HepG2 (cell line): ENCODE measurements around the gene POLE. TPM values are rescaled to one million over a fixed set of nuclear protein-coding genes. Genes with fewer than 3 reads are reported as not detected.

Experiments
- ARID5B ChIP-seq: IDR thresholded peaks from 2 replicates; pipeline ENCODE4 v1.4.0; 2020; ENCODE audit warnings: mild to moderate bottlenecking, missing genetic modification reagents
- CTCF ChIP-seq: sonication (generic); formaldehyde crosslinking; IDR thresholded peaks from 2 replicates; pipeline ENCODE4 v1.5.0; 2020; ENCODE audit warnings: mild to moderate bottlenecking, missing genetic modification reagents, moderate library complexity
- KLF6 ChIP-seq: IDR thresholded peaks from 2 replicates; pipeline ENCODE4 v1.8.0; 2016; ENCODE audit warnings: missing biosample characterization, missing genetic modification reagents
- NCOR1 ChIP-seq: fragments of 200-600 bp; sonication (generic); IDR thresholded peaks from 2 replicates; pipeline ENCODE4 v1.7.0; 2017; ENCODE audit warnings: antibody characterized with exemption, low read length, borderline replicate concordance
- REST ChIP-seq, 2 experiments: IDR thresholded peaks; 2 replicates each; pipeline ENCODE4 v1.6.1; 2011 to 2012; ENCODE audit warnings: low read length in 2 of 2, borderline replicate concordance in 1 of 2, low read depth in 1 of 2, mild to moderate bottlenecking in 1 of 2, moderate library complexity in 1 of 2
- RXRA ChIP-seq: sonication (generic); formaldehyde crosslinking; IDR thresholded peaks from 2 replicates; pipeline ENCODE4 v1.5.1; 2020; ENCODE audit warnings: missing genetic modification reagents
- SRF ChIP-seq: IDR thresholded peaks from 2 replicates; pipeline ENCODE4 v1.6.1; 2011; ENCODE audit warnings: mild to moderate bottlenecking, low read depth, low read length, moderate library complexity
- TFE3 ChIP-seq: IDR thresholded peaks from 2 replicates; pipeline ENCODE4 v1.6.1; 2016
- ZBTB44 ChIP-seq: sonication (generic); formaldehyde crosslinking; IDR thresholded peaks from 2 replicates; pipeline ENCODE4 v1.4.0; 2020; ENCODE audit warnings: missing genetic modification reagents
- ZNF17 ChIP-seq: sonication (generic); formaldehyde crosslinking; IDR thresholded peaks from 2 replicates; pipeline ENCODE4 v1.5.0; 2020; ENCODE audit warnings: mild to moderate bottlenecking, missing genetic modification reagents
- ZNF670 ChIP-seq: sonication (generic); formaldehyde crosslinking; IDR thresholded peaks from 2 replicates; pipeline ENCODE4 v1.8.0; 2022; ENCODE audit warnings: mild to moderate bottlenecking, missing genetic modification reagents, borderline replicate concordance
- ZNF674 ChIP-seq: sonication (generic); formaldehyde crosslinking; IDR thresholded peaks from 2 replicates; pipeline ENCODE4 v1.5.0; 2020; ENCODE audit warnings: low read depth, mild to moderate bottlenecking, missing genetic modification reagents
- ZNF678 ChIP-seq: sonication (generic); formaldehyde crosslinking; IDR thresholded peaks from 2 replicates; pipeline ENCODE4 v1.4.0; 2020; ENCODE audit warnings: mild to moderate bottlenecking, missing genetic modification reagents
- ZNF746 ChIP-seq: sonication (generic); formaldehyde crosslinking; IDR thresholded peaks from 2 replicates; pipeline ENCODE4 v1.8.0; 2022; ENCODE audit warnings: mild to moderate bottlenecking, missing genetic modification reagents
- ZNF772 ChIP-seq: sonication (generic); formaldehyde crosslinking; IDR thresholded peaks from 2 replicates; pipeline ENCODE4 v1.5.0; 2020; ENCODE audit warnings: mild to moderate bottlenecking, missing genetic modification reagents
- ZNF83 ChIP-seq: sonication (generic); formaldehyde crosslinking; IDR thresholded peaks from 2 replicates; pipeline ENCODE4 v1.4.0; 2020; ENCODE audit warnings: missing genetic modification reagents, mild to moderate bottlenecking, borderline replicate concordance
- polyA plus RNA-seq, 8 experiments: library from polyadenylated mRNA; depleted of rRNA in 3 of 8; stranded (reverse) in 7 of 8; unstranded in 1 of 8; fragments of >200 nt; fragmentation: Illumina TruSeq in 4 of 8; extraction: Trizol in 4 of 8; gene quantifications; 2 replicates each; pipeline versions ENCODE4 v1.2.1 to v1.2.3, GENCODE V29; 2011 to 2016; ENCODE audit warnings: low read depth in 4 of 8, missing spikeins in 1 of 8, mixed read lengths in 1 of 8; ENCODE audit not compliant: insufficient read depth in 1 of 8
- total RNA-seq, 5 experiments: library from RNA; depleted of rRNA; stranded (reverse); fragments of >200 nt; fragmentation: Illumina TruSeq; extraction: Trizol; gene quantifications; 2 replicates each; pipeline ENCODE4 v1.2.3, GENCODE V29; 2016; ENCODE audit warnings: low read depth in 1 of 5

The POLE gene
- total and polyA plus RNA-seq, 2 of the 13 experiments (the other 11 are each of a cell fraction or from before 2014, with no cell fraction given): 25.3 to 52.2 TPM

GRCh38 chr12:132711080-132711843, 24.1 kb upstream of the POLE start (continued):
- TF ChIP-seq ZNF670 (CRISPR knock-in tag) (0 out of 2 replicates have a peak, but pooled peaks have one; percentile 8), ZNF746 (CRISPR knock-in tag) (no peak), ZNF678 (no peak), KLF6 (CRISPR knock-in tag) (no peak), SRF (no peak), ZBTB44 (CRISPR knock-in tag) (no peak), ZNF83 (CRISPR knock-in tag) (no peak), RXRA (CRISPR knock-in tag) (0 out of 2 replicates have a peak, but pooled peaks have one; percentile 36), ZNF17 (CRISPR knock-in tag) (no peak), NCOR1 (no peak), ZNF674 (CRISPR knock-in tag) (no peak), REST (IDR thresholded peaks at IDR 0.05; ENCODE audit: borderline replicate concordance in 1 of 2, low read depth in 1 of 2, low read length in 2 of 2) (no peak), TFE3 (CRISPR knock-in tag) (no peak), CTCF (no peak), ZNF772 (CRISPR knock-in tag) (no peak), ARID5B (CRISPR knock-in tag) (no peak)
